EL (cell line): Measurements from ENCODE around the gene ANO3.
A peak's percentile ranks its signal among the peaks of the same experiment; 100 is the strongest.
"Not testable (repeated sequence)": the region's sequence is repeated elsewhere in the genome, so short reads cannot be mapped to it uniquely, and the experiment has no call there.

ENCODE experiments used
- DNase-seq: peaks from one replicate; pipeline ENCODE4 v3.0.0-alpha.2; 2016

The ANO3 gene

DNA sequence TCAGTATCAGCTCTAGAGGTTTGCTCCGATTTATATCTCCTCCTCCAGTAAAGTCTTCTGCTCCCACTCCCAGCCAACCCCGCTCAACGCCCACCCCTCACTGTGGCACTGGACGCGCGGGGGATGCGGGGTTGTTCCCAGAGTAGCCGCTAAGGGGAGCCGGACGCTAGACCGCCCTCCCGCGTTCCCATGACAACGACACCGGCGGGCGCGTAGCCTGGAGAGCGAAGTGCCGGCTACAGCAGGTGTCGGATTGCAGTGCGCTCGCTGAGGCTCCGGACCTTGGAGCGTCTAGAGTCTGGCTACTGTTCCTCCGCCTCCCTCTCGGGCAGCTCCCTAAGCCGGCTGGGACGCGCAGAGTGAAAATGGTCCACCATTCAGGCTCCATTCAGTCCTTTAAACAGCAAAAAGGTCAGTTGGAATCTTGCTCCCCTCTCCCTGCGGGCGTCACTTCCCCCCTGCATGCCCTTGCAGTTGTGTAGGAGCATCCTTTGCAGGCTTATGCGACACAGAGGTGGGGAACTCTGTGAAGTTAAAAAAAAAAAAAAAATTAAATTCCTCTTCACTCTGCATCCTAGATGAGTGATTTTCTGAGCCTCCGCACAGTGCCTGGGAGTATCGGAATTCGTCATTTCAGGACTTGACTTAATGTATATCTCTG lies at the start of gene ANO3:
Gene ANO3, plus strand, starts transcription at position 220 of the 661 bp plus-strand sequence. Its CDS starts 146 bp downstream, at position 366.
- DNase-seq: peak; percentile 78

GRCh38 chr11:26283852-26284408 lies 48.0 kb upstream of the ANO3 start:
- no peak for DNase-seq

DNA sequence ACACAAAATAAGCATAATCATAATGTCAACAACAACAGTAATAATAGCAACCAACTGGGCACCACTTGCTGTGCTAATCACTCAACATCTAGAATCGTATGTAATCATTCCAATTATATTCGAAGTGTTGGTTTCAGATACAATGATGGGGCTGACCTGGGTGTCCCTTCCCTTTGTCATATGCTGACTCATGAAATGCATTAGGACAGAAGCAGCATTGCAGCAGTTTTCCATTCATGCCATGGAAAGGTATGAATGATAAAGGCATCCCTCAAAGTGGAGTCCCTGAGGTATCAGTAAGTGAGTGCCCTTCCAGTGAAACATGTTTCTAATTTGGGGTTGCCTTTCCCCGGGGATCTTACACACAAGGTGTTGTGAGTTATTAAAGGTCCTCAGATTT lies 46.3 kb upstream of the ANO3 start:
- no peak for DNase-seq

- DNase-seq: peak; percentile 18
Observed at GRCh38 chr11:26286472-26287066, 45.4 kb upstream of the ANO3 start.

GRCh38 chr11:26287067-26287518 lies 44.8 kb upstream of the ANO3 start:
- peak; percentile 10 for DNase-seq

- DNase-seq: peak; percentile 43
Observed at GRCh38 chr11:26297189-26297975, 34.5 kb upstream of the ANO3 start.

DNA sequence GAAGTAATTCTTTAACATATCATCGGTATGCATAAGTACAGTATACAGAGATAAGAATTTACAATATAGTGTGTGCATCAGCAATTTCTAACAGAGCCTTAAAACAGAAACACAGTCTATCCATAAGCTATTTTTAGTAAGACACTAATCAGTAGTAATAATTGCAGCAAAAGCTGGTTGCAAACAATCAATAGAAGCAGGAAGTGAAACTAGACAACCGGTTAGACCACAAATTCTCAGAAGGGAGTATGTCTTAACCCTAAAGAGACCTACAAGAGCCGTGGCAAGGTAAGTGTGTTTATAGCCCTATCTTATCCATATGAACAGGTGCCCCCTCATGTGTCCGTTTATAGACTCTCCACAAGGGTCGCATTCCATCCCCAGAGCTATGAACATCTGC lies 15.6 kb upstream of the ANO3 start:
- not testable (repeated sequence) for DNase-seq

DNA sequence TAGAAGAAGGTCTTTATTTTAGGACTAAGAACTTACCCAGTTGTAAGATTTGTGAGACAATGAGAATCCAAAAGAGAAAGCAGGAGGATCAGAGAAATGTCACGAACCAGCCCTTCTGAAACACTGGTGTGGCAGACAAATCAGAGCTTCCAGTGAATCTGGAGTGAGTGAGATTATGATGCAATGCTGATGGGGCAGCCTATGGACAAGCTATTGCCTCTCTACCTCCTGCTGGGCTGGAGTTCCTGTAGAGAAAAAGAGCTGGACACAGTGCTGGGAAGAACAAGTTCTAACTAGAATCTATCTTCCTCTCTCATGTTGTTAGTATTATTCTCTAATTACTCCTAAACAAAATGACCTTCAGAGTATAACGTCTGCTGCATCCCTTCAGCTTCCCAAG lies 12.0 kb upstream of the ANO3 start:
- DNase-seq: no peak

- no peak for DNase-seq
Observed at GRCh38 chr11:26321516-26321915, 10.4 kb upstream of the ANO3 start.

- DNase-seq: no peak
Observed at GRCh38 chr11:26322335-26323067, 9.4 kb upstream of the ANO3 start.

DNA sequence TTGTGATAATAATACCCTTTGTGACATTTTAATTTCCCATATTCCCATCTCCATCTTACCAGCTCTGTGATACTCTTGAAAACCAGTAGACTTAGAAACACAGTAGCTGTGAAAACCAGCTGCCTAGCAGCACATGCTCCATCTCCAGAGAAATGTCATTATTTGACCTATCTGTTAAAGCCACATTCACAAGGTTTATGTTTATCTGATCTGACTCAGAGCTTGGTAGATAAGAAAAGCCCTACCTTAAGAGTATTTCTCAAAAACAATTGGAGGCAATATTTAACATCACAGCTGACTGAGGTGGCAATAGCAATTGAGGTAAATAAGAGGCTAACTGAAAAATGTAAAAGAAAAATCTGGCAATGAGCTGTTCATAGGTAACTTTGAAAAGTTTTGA lies 8.1 kb upstream of the ANO3 start:
- DNase-seq: no peak

GRCh38 chr11:26324270-26324669 lies 7.7 kb upstream of the ANO3 start:
- DNase-seq: no peak

DNA sequence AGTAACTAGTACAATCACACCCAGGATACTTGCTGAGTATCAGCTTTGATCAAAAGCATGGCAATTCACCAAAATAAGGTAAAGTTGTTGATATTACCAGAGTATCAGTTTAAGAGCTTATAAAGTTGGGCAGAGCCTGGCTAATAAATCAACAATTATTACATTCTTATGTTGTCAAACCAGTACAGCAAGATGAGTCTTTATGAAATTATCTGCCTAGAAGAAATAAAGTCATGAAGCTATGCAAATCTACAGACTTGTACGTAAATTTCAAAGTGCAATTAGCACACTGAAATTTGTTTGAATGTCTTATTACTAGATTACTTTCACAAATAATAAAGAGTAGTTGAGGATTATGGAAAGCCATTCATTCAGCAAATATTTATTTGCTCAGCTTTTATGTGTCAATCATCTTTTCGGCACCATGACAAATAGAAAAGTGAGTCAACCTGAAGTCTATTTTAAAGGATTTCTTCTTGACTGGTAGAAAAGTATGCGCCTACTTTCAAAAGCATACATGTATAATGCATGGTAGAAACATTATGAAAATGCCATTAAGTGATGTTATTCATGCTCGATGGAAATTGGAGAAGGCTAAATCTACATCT lies 5.0 kb upstream of the ANO3 start:
- DNase-seq: no peak

DNA sequence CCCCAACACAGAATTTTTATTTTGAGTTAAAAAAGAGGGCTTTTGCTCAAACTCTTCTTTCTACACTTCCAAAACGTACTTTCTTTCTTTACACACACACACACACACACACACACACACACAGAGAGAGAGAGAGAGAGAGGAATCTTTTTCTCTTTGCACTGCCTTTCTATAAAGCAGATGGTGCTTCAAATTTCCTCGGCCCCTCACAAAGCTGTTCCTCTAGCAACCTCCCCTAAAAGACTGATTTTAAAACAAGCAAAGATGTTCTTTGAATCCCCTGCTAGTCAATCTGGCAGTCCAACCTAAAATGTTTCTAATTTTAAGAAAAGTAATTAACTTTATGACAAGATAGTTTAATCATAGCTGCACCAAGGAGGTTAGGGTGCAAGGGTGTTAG lies 2.7 kb upstream of the ANO3 start:
- no peak for DNase-seq

- DNase-seq: no peak
Observed at GRCh38 chr11:26330262-26330661, 1.7 kb upstream of the ANO3 start.

DNA sequence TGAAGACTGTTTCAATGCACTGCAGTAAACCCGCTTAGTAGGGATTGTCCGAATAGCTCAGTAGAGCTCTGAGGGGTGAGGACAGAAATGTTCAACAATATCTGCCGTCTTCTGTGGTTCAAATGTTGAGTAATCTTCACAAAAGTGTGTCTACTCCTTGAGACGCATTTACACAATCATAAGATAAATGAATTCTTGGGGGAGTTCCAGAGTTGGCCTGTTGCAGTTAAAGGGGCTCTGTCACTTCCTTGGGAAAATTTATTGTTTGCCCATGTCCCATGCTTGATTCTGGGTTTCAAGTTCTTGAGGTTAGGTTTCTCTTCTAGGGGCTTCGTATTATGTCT lies 614 bp downstream of the ANO3 start:
- DNase-seq: no peak

DNA sequence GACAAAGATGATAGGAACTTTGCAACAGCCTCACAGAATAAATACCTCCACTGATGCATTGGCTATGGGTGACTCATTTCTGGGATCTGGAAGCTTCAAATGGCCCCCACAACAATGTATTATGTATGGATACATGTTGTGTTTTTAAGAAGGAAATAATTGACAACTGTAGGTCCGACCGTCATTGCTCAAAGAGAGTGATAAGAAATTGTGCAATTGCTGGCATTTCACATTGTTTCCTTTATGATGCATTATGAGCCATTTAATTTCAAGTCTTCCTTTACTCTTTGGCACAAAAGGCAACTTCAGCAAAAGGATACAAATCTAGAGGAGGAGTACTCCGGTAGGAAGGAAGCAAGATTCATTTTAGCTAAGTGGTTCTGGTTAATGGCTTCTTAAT lies 2.0 kb downstream of the ANO3 start:
- no peak for DNase-seq

DNA sequence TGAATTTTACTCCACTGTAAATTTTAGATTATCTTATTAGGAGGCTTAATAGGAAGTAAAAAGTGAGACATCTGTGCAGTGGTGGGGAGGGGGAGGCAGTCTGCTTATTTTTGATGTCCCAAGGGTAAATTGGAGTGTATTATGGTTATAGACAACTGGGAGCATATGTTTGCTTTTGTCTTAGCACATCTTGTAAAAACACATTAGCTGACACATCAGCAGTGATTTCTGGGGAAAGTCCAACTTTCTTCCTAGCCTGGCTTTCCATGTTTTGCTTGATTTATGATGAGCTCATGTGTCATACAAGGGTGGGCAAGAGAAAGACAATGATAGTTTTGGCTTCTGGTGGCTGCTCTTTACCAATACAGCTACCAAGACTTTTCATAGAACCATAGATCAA lies 4.0 kb downstream of the ANO3 start:
- DNase-seq: no peak

DNA sequence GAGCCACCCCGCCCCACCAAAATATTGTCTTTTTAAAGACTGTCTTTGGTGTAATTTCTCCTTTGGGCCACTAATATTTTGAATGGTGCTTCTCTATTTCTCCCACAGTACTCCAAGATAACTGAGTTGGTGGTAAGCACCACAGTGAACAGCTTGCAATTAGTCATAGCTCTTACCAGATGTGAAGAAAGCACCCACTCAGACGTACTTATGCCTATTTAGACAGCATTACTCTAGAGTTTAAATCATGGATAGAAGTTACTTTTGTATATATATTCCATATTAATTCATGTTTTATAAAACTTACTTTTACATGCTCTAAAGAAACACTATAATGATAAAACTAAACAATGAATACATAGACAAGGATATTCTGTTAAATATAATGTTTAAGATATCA lies 12.7 kb downstream of the ANO3 start:
- no peak for DNase-seq

GRCh38 chr11:26348776-26349175 lies 16.8 kb downstream of the ANO3 start:
- no peak for DNase-seq

DNA sequence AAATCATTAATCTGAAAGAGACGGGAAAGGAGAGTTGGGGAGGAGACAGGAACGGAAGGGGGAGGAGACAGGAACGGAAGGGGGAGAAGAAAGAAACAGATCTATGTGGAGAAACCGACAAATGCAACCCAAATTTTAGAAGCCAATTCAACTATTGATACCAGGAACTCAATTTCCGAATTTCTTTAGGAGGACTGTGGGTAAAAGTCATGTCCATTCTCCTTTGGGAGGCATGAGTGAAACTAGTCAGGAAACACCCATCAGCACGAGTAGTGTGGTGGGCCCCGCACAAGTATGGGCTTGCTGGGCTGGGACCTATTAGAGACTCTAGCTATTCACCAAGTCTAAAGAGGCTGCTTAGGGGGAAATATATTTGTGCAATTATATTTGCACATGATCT lies 18.1 kb downstream of the ANO3 start:
- DNase-seq: no peak

GRCh38 chr11:26353010-26353409 lies 21.1 kb downstream of the ANO3 start:
- DNase-seq: no peak

- no peak for DNase-seq
Observed at GRCh38 chr11:26359055-26359454, 27.1 kb downstream of the ANO3 start.
